ENCODE results near the gene OGDHL.

DNA sequence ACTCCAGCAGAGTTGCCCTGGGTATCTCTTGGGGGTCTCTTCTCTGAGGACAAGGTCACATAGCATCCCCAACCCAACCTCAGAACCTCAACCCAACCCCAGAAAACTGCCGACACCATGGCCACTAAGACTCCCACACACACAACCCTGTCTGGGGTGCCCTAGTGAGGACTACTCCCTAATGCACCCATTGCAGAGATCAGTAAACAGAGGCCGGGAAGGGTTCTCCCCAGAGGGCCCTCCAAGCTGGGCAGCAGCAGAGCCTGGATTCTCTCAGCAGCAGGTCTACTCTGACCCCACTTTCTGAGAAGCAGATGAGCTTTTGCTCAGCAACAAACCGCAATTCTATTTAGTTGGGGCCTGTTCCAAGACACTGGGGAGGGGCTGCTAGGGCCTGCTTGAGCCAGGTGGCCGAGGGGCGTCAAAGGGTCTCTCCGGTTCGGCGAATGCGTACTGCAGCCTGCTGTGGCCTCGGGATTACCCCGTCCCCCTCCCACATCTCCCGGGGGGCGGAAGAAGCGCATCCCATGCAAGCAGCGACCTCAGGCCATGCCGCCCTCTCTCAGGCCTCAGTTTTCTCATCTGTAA, 828 bp downstream of the OGDHL start:
- TF ChIP-seq, protein P1, sequence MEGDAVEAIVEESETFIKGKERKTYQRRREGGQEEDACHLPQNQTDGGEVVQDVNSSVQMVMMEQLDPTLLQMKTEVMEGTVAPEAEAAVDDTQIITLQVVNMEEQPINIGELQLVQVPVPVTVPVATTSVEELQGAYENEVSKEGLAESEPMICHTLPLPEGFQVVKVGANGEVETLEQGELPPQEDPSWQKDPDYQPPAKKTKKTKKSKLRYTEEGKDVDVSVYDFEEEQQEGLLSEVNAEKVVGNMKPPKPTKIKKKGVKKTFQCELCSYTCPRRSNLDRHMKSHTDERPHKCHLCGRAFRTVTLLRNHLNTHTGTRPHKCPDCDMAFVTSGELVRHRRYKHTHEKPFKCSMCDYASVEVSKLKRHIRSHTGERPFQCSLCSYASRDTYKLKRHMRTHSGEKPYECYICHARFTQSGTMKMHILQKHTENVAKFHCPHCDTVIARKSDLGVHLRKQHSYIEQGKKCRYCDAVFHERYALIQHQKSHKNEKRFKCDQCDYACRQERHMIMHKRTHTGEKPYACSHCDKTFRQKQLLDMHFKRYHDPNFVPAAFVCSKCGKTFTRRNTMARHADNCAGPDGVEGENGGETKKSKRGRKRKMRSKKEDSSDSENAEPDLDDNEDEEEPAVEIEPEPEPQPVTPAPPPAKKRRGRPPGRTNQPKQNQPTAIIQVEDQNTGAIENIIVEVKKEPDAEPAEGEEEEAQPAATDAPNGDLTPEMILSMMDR (IDR thresholded peaks at IDR 0.05; ENCODE audit: insufficient read depth, low read depth, low read length) = no peak
- no peak for TF ChIP-seq EZH2 (IDR thresholded peaks at IDR 0.05; ENCODE audit: insufficient read depth, low read length)

Measured in astrocyte (in vitro differentiated cells and primary cell).